ENCODE measurements around the gene NACC2. TPM values are rescaled to one million over a fixed set of nuclear protein-coding genes. Genes with fewer than 3 reads are reported as not detected.

Gene NACC2
- total and polyA plus RNA-seq, 2 donors (not counting 3 experiments of a cell fraction or from before 2014, with no cell fraction given) = 15.8 to 27.1 TPM

DNA sequence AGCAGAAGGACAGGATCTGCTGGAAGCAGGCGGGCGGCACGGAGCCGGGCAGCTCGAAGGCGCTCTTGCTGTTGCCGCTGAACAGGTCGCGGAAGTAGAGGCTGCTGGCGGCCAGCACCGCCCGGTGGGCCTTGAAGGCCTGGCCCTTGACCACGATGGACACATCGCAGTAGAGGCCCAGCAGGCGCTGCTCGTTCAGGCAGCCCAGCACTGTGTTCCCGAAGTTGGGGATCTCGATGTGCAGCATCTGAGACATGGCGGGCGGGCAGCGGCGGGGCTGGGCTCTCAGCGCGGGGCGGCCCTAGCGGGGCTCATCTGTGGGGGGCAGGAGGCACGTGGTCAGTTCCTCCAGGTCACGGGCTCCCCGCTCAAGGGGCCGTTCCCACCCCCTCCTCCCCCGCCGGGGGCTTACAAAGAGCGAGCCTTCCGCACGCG, 44.8 kb downstream of the NACC2 start:
- DNase-seq (ENCODE audit: low read depth, low spot score) = no peak
- Histone ChIP-seq H3K27me3 (ENCODE audit: control insufficient read depth in 2 of 2, insufficient read depth in 2 of 2, low read length in 2 of 2) (no peaks in the 10 kb centered on the region), H3K4me2 (ENCODE audit: insufficient read depth, low read length) (no peak overlapping the region), H3K9ac (replicated peaks; ENCODE audit: extremely low read depth, insufficient read depth, low read length) (no peak overlapping the region), H3K4me3 (replicated peaks in 1 of 3; ENCODE audit: insufficient read depth in 1 of 3, low read depth in 1 of 3, low read length in 3 of 3) (peak overlapping the region in 1 of 3 experiments; percentile 66), H3K36me3 (ENCODE audit: control insufficient read depth in 2 of 2, extremely low read depth in 1 of 2, insufficient read depth in 2 of 2, low read length in 2 of 2) (peaks cover 3 to 12% of the 10 kb centered on the region in 2 experiments), H3K9me3 (replicated peaks; ENCODE audit: control insufficient read depth, insufficient read depth, low read length) (no peaks in the 10 kb centered on the region), H3K9me1 (replicated peaks; ENCODE audit: control insufficient read depth, extremely low read depth, insufficient read depth, low read length) (no peaks in the 10 kb centered on the region), H4K20me1 (replicated peaks; ENCODE audit: control insufficient read depth, extremely low read depth, insufficient read depth, low read length) (no peaks in the 10 kb centered on the region), H2AFZ (ENCODE audit: low read depth, low read length) (no peak overlapping the region), H3K4me1 (ENCODE audit: control insufficient read depth, extremely low read depth, insufficient read depth, low read length) (peaks cover 33% of the 10 kb centered on the region), H3K27ac (ENCODE audit: insufficient read depth, low read depth, low read length) (no peak overlapping the region), H3K79me2 (ENCODE audit: control insufficient read depth, insufficient read depth, low read length) (peaks cover 34% of the 10 kb centered on the region)
- POLR2A ChIA-PET = no interaction called here
- no TSS peak for BruUV-seq (replicated peaks)
- no peak for FAIRE-seq
- CTCF ChIA-PET = interaction anchor here (4.3 to 4.5 kb wide), 2 partner anchors 72 to 82 kb away, joined by 18 to 31 read pairs; no protein-coding TSS in a partner anchor
- dilution Hi-C loops (cut with MboI; ENCODE audit: extremely low pct_ligation_motif_present, low sequenced_read_pairs) = no loop called here
- intact Hi-C loops (cut with micrococcal nuclease) = loop anchor here (5.0 kb wide), 1 partner anchor 58 kb away; no protein-coding TSS in a partner anchor
- no peak for TF ChIP-seq MYC (IDR thresholded peaks at IDR 0.05; ENCODE audit: low read depth, low read length)
- no peak for TF ChIP-seq GATA2 (IDR thresholded peaks at IDR 0.05; ENCODE audit: insufficient read depth, insufficient read length, low read depth, low read length)
- TF ChIP-seq POLR2A (IDR thresholded peaks at IDR 0.05; ENCODE audit: low read depth, low read length) = no peak
- TF ChIP-seq EZH2 (IDR thresholded peaks at IDR 0.05; ENCODE audit: borderline replicate concordance, low read depth, low read length, severe bottlenecking) = no peak
- TF ChIP-seq, protein P1, sequence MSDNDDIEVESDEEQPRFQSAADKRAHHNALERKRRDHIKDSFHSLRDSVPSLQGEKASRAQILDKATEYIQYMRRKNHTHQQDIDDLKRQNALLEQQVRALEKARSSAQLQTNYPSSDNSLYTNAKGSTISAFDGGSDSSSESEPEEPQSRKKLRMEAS (IDR thresholded peaks at IDR 0.05; ENCODE audit: insufficient read depth, insufficient read length) = no peak

DNA sequence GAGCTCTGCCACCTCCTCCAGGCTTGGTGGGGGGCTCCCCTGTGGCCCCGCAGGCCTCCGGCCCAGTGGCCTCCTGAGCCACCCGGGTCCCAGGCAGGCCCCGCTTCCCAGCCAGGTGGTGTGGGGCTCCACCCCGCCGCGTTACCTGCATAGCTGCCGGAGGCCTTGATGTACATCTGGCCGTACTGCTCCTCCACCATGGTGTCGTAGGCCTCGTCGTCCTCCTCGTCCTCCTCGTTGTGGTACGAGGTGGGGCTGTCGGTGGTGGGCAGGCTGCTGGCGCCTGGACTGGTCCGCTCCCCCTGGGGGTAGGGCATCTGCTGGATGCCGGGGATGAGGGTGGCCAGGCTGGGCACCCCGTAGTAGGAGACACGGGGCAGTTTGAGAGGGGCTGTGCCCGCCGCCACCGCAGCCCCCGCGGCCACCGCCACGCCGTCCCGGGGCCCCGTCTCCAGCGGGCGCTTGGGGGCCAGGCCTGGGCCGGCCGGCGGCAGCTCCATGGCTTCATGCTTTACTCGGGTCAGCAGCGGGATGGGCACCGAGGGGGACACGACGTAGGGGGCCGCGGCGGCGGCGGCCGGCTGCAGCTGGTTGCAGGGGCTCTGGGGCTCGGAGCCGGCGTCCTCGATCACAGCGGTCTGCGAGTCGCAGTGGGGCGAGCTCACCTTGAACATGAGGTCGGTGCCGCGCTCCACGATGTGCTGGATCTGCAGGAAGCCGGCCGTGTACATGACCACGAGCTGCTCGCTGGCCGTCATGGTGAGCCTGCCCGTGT, 45.4 kb downstream of the NACC2 start:
- Histone ChIP-seq H4K20me1 (replicated peaks; ENCODE audit: control insufficient read depth, extremely low read depth, insufficient read depth, low read length) (no peaks in the 10 kb centered on the region), H3K4me2 (ENCODE audit: insufficient read depth, low read length) (no peak overlapping the region), H3K79me2 (ENCODE audit: control insufficient read depth, insufficient read depth, low read length) (peaks cover 30% of the 10 kb centered on the region), H3K36me3 (ENCODE audit: control insufficient read depth in 2 of 2, extremely low read depth in 1 of 2, insufficient read depth in 2 of 2, low read length in 2 of 2) (peaks cover 3 to 18% of the 10 kb centered on the region in 2 experiments), H3K4me1 (ENCODE audit: control insufficient read depth, extremely low read depth, insufficient read depth, low read length) (peaks cover 33% of the 10 kb centered on the region), H3K27ac (ENCODE audit: insufficient read depth, low read depth, low read length) (no peak overlapping the region), H3K4me3 (replicated peaks in 1 of 3; ENCODE audit: insufficient read depth in 1 of 3, low read depth in 1 of 3, low read length in 3 of 3) (no peak overlapping the region), H3K9ac (replicated peaks; ENCODE audit: extremely low read depth, insufficient read depth, low read length) (no peak overlapping the region), H3K9me1 (replicated peaks; ENCODE audit: control insufficient read depth, extremely low read depth, insufficient read depth, low read length) (no peaks in the 10 kb centered on the region), H3K27me3 (ENCODE audit: control insufficient read depth in 2 of 2, insufficient read depth in 2 of 2, low read length in 2 of 2) (no peaks in the 10 kb centered on the region), H2AFZ (ENCODE audit: low read depth, low read length) (no peak overlapping the region), H3K9me3 (replicated peaks; ENCODE audit: control insufficient read depth, insufficient read depth, low read length) (no peaks in the 10 kb centered on the region)
- CTCF ChIA-PET = no interaction called here
- no peak for FAIRE-seq
- TF ChIP-seq GATA2 (IDR thresholded peaks at IDR 0.05; ENCODE audit: insufficient read depth, insufficient read length, low read depth, low read length) (no peak), POLR2A (IDR thresholded peaks at IDR 0.05; ENCODE audit: low read depth, low read length) (no peak)
- dilution Hi-C loops (cut with MboI; ENCODE audit: extremely low pct_ligation_motif_present, low sequenced_read_pairs) = no loop called here
- intact Hi-C loops (cut with micrococcal nuclease) = loop anchor here (5.0 kb wide), 1 partner anchor 57 kb away; no protein-coding TSS in a partner anchor
- POLR2A ChIA-PET = no interaction called here
- BruUV-seq (replicated peaks) = no TSS peak
- DNase-seq (ENCODE audit: low read depth, low spot score) = no peak
